EL (cell line): ENCODE measurements around the gene GALNT9.
"Not testable (repeated sequence)": the region's sequence is repeated elsewhere in the genome, so short reads cannot be mapped to it uniquely, and the experiment has no call there.

Source experiments
- DNase-seq: peaks from one replicate; pipeline ENCODE4 v3.0.0-alpha.2; 2016

Gene GALNT9

DNA sequence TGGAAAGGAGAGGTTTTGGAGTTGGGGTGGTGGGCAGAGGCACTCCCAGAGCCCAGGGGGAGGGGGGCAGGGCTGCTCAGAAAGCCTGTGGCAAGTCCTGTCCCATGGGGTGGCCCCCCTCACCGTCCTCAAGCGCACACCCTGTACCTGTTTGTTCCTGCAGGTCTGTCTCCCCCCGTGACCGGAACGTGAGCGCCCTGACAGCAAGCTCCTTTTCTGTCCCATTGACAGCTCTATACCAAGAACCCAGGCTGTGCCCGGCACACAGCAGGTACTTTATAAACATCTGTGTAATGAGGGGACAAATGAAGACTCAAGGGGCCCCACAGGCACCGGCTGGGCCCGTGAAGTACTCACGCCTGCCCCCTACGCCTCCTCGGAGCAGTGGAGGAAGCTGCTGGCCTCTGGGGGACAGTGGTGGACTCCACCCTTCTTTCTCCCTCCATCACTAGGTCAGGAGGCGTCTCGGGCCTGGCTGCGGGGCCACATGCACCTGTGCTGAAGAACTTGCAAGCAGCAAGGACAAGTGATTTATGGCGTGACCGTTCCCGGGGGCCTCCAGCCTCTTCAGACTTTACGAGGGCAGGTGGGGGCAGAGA lies 65.8 kb downstream of the GALNT9 start:
- DNase-seq = no peak

DNA sequence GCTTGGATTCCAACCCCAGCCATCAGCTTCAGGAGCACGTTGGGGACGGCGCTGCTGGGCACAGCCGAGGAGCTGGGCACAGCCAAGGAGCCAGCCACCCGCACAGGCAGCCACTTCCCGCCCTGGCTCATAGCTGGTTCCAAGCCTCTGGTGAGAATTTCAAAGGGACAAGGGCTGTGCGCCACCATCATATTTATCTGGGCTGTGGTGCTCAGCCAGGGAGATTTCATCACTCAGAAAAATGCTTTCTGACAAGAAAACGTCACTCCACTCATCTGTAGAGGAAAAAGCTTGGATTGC lies 66.4 kb downstream of the GALNT9 start:
- no peak for DNase-seq

DNA sequence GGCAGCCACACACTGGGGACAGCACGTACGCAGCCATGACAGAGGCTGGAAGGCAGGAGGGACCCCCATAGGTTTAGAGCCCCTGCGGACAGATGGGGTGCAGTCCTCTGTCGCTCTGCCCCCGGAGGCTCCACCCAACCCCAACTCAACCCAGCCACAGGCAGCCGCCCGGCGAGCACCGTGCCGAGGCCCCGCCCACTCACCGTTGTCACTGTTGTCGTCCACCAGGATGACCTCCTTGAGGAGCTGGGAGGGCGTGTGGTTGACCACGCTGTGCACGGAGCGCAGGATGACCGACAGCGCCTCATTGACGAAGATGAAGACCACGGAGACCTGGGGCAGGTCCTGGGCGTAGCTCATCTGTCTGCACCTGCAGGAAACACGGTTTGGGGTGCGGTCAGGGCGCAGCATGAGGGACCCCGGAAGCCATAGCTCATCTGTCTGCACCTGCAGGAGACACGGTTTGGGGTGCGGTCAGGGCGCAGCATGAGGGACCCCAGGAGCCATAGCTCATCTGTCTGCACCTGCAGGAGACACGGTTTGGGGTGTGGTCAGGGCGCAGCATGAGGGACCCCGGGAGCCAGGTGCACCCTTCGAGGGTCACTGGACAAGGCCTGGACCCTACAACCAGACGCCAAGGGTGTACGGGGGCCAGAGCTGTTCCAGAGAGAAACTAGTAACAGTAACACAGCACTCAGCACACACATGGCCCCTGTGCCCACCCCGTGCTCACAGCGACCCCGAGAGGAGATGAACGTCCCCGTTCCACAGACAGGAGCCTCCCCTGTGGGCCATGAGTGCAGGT lies 66.9 kb downstream of the GALNT9 start:
- DNase-seq = no peak

DNA sequence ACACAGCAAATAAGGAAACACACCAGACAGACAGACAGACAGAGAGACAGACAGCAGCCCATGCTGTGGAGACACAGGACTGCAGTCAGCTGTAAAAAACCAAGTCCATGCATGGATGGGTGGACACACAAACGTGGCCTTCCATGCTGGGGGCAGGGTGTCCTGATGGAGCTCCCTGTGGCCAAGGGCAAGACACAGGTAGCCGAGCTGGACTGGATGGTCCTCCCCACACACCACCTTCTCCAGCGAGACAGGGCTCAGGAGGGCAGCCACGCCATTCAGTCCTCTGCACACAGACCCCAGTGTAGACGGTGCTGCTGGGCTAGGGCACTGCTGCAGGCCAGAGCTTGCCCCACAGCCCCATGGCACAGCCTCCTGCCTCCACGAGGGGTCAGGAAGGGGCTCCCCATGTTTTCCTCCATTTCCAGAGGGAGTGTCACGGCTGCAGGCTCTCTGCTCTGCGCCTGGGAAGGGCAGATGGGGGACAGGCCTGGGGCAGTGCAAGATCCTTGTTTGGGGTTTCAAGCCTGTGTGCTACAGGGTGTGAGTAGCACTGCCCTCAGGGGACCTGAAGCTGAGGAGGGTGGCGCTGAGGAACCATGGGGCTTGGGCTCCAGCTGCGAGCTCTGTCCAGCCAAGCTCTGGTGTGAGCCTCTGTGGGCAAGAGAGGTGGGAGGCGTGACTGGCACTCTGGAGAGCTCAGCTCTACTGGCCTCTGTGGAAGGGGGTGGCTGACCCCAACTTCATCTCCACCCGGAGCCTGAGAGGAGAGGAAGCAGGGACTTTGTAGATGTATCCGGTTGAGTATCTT lies 67.9 kb downstream of the GALNT9 start:
- DNase-seq = no peak

DNA sequence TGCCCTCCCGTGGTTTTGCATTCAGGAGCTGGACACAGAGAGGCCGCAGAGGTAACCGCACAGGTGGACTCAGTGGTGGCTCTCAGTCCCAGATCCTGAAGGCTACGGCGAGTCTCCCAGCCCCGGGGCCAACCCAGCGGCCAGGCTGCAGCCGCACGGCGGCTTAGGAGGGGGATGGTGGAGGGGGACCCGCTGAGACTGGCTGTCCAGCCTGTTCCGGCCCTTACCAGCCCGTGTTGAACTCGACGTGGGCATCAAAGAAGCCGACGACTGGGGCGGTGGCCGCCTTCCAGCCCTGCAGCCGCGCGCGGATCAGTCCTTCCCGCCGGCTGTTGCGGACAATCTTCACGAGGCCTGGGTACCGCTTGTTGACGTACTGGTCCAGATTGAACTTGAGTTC lies 68.7 kb downstream of the GALNT9 start:
- DNase-seq = no peak

DNA sequence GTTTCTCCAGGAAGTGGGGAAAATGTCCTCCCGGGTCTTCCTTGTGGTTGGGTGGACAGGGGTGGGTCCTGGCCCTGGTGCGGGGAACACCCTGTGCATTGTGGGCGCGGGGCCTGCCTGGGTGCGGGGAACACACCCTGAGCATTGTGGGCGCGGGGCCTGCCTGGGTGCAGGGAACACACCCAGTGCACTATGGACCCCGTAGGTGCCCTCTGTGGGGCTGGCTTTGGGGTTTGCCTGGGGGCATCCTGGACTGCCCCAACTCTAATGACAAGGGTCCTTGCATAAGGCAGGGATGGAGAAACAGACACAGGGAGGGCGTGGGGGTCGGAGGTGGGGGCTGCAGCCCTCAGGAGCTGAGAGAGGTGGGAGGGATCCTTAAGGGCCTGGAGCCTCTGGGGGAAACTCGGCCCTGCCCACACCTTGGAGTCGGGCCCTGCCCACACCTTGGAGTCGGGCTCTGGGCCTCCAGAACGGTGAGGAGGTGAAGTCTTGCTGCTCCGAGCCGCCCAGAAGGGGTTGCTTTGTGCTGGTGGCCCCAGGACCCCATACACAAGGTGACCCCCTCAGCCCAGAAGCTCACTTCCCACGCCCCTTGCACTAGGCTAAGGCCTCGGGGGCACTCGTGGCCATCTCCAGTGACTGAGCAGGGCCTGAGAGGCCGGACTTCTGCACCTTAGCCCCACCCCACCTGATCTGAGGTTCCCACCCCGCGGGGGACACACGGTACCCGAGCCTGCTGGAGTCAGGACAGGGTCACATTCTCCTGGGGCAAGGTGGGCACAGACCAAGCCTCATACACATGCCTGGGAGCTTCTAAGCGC lies 69.3 kb downstream of the GALNT9 start:
- no peak for DNase-seq

DNA sequence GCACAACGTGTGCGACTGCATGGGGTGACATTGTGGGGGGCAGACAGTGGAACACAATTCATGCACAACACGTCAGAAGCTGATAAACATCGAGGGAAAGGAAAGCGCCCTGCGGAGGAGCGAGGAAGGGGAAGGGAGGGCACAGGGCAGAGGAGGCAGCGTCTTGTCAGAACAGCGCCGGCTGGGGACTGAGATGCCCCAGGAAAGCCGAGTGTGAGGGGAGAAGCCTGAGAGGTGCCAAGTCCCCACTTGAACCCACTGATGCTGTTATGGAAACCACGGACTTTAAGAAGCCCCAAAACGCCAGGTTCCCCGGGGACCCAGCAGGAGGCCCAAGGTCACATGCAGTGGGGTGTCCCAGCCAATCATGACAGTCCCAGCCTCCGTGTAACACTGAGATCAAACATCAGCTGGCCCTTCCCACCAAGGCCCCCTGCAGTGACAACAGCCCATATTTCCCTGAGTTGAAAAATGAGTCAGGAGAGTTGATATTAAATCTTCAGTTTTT lies 70.0 kb downstream of the GALNT9 start:
- DNase-seq = no peak

DNA sequence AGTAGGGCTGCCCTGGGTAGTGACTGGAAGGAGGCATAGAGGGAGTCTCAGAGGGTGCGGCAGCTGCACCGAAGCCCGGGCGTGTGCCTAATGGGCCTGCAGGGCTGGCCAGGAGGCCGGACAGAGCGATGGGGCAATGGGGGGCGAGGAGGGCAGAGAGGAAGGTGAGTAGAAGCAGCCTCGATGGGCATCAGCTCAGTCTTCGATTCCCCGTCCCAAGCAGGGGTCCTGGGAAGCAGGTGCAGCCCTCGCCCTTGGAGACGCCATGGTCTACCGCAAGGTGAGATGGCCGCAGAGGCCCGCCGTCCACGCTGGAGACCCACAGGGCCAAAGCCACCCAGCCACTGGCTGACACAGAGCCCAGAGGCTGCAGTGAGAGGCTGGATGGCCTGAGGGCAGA lies 70.8 kb downstream of the GALNT9 start:
- no peak for DNase-seq

DNA sequence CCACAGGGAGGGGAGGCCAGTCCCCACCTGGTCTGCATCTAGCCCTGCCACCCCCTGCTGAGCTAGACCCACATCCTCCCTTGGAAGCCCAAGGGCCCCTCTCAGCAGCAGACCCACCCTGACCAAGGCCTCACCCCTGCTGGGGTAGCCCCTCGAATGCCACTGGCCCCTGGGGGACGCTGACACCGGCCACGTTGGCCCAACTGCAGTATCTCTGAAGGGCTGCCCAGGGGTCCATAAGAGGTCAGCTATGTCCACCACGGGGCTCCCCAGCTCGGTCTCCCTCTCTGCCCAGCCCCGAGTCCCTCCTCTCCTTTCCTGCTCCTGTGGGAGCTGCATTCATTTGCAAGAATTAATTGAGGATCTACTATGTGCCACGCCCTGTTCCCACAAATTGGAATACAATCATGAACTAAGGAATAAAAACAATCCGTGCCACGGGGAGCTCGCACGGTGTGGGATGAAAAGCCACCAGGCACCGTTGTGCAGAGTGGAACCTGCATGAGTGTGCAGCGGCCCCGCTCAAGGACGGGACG lies 71.4 kb downstream of the GALNT9 start:
- no peak for DNase-seq

DNA sequence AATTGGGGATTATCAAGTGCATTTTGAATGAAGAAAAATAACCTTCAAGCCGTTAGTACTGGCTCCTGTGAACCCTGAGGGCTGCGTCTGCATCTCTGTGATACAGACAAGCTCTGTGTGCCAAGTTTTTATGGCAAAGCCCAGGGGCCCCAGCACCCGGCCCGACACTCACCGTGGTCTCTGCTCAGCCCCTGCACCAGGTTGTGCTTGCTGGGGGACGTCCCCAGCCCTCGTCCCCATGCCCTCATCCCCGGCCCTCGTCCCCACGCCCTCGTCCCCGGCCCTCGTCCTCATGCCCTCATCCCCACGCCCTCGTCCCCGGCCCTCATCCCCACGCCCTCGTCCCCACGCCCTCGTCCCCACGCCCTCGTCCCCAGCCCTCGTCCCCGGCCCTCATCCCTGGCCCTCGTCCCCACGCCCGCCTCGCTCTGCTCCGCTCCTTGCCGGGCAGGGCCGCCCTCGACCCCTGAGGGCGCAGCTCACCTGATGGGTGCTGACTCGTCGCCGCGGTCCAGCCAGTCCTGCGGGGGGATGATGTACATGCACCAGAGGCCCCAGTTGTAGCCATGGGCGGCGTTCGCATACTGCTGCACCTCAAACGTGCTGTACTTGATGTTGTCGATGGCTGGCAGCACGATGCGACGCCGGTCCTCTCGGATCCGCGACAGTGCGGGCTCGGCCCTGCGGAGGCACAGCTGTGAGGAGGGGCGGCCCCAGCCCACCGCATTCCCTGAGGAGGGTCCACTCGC lies 72.0 kb downstream of the GALNT9 start:
- DNase-seq = no peak

DNA sequence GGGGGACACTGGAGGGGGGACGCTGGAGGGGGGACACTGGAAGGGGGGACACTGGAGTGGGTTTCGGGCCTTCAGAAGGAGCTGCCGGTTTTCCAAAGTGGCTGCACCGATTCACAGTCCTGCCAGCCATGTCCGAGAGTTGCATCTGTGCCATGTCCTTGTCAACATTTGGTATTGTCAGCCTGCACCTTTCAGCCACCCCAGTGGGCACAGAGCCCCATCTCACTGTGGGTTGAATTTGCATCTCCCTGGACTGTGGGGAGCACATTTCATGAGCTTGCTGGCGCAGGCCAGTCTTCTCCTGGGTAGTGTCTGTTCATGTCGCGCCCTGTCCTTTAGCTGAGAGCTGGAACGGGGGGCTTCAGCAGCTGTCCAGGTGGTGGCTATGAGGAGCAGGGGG lies 72.7 kb downstream of the GALNT9 start:
- no peak for DNase-seq

DNA sequence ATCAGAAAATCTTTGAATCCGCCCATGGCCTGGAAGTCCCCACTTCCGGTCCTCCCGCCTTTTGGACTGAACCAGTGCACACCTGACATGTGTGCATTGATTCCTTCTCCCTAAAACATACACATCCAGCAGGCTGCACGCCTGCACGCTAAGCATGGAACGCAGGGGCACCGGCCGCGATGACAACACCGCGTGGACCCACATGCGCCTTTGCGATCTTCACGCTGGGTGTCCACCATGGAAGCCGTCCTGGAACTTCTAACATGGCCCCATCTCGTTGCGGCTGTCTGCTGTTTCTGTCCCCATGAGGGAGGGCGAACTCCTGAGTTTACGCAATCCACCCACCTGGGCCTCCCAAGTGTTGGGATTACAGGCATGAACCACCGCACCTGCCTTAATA lies 73.7 kb downstream of the GALNT9 start:
- no peak for DNase-seq

DNA sequence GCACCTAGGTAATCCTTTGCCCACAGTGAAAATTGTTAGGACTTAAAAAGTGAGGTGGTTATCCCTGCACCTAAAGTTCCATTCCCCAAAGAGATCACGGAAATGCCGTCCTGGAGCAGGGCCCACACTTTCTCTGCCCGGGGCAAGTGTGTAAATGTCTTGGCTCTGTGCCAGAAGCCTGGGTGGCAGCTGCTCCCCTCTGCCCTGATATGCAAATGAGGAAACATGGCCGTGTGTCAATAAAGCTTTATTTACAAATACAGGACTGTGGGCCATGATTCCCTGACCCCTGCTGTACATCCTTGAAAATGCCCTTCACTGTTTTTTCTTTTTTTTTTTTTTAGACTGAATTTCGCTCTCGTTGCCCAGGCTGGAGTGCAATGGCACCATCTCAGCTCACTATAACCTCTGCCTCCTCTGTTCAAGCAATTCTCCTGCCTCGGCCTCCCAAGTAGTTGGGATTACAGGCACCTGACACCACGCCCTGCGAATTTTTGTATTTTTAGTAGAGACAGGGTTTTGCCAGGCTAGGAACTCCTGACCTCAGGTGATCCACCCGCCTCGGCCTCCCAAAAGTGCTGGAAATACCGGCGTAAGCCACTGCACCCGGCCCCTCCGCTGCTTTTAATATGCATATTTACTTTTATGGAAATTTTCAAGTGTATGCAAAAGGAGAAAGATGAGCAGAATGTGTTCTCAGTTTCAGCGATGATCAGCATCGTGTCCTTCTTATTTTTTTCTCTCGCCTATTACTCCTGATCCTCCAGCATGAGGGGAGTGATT lies 75.5 kb downstream of the GALNT9 start:
- no peak for DNase-seq

DNA sequence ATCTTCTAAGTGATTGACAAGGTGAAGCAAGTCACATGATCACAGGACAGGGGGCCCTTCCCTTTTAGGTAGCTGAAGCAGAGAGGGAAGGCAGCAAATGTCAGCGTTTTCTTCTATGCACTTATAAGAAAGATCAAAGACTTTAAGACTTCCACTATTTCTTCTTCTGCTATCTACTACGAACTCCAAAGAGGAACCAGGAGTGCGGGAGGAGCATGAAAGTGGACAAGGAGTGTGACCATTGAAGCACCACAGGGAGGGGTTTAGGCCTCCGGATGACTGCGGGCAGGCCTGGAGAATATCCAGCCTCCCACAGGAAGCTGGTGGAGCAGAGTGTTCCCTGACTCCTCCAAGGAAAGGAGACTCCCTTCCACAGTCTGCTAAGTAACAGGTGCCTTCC lies 76.4 kb downstream of the GALNT9 start:
- DNase-seq = not testable (repeated sequence)

DNA sequence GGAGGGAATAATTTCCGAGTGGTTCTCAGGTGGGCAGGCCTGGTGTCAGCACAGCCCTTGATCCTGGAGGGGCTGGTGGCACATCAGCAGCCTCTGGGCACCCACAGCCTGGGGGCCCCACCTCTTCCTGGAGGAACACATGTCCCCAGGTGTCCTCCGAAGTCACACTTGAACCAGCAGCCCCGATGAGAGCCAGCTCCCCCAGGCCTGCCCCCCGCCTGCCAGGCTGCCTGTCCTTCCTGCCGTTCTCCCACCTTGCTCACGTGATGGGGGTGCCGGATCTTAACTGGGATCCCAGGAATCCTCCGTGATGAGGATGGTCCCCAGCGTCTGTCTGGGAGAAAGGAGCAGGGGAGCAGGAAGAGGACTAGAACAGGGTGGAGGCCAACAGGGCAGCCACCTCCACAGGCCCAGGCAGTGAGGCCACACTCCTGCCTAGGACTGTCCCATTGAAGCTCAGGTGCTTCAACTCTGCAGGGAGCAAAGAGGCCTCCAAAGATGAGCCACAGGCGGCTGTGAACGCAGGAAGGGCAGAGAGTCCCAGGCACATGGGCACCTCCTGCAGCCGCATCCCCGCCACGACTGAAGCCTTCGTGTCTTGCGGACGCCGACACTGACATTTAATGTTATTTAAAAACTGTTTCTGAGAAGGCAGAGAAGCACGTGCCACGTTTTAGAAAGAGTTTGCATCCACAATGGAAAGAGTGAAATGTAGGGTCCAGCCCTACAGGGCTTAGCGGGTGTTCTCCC lies 77.5 kb downstream of the GALNT9 start:
- no peak for DNase-seq

DNA sequence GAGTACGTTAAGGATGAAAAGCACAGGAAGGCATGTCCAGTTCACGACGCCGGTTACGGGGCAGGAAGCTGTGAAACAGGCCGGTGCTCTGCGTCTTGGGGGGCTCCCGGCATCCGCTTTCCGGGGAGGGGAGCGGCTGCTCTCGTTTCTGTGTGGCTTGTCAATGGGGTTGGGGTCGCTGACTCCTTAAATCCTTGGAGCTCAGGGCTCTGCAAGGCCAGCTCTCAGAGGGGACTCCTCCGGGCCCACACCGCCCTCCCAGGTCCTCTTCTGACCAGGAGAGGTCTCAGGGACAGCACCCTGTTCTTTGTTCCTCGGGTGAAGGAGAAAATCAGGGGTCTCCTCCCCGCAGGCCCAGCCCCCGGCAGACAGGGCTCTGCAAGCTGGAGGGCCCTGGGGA lies 78.1 kb downstream of the GALNT9 start:
- no peak for DNase-seq

DNA sequence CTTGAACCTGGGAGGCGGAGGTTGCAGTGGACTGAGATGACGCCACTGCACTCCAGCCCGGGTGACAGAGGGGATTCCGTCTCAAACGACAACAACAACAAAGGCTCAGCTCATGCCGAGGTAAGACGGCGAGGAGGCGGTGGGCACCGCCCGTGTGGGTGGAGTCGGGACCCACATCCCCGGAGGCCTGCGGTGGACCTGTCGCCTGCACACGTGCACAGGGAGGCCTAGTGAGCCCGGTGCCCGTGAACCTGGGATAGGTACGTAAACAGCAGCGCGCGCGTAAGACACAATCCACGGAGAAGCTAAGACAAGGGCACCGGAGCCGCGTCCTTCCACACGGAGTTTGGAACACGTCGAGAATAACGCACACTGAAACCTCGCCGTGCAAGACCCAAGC lies 78.7 kb downstream of the GALNT9 start:
- no peak for DNase-seq

DNA sequence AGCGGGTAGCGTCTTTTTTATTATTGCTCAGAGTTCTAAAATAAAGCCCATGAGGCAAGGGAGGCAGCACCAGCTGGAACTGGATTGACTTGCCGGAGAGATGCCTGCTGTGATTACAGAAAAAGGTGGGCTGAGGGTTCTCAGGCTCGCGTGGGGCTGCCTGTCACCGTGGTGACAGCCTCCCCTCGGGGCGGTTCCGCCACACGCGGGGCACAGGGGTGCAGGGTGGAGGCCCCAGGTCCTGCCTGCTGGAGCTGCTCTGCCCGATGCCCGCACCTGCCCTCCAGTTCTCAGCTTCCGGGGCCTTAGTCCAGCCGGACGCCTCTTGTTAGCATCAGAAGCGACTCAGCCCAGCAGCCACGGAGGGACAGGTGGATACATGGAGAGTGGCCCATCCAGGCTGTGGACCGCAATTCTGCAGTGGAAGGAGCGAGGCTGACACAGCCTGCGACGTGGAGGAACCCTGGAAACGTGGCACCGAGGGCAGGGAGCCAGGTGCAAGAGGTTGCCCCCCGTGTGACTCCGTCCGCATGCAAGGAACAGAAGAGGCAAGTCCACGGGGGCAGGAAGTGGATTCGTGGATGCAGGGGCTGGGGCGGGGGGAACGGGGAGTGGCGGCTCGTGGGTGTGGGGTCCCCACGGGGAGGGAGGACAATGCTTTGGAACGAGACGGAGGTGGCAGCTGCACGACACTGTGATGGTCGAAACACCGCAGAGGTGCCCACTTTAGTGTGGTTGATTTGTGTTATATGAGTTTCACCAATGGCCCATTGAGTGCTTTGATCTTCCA lies 79.5 kb downstream of the GALNT9 start:
- DNase-seq = no peak

DNA sequence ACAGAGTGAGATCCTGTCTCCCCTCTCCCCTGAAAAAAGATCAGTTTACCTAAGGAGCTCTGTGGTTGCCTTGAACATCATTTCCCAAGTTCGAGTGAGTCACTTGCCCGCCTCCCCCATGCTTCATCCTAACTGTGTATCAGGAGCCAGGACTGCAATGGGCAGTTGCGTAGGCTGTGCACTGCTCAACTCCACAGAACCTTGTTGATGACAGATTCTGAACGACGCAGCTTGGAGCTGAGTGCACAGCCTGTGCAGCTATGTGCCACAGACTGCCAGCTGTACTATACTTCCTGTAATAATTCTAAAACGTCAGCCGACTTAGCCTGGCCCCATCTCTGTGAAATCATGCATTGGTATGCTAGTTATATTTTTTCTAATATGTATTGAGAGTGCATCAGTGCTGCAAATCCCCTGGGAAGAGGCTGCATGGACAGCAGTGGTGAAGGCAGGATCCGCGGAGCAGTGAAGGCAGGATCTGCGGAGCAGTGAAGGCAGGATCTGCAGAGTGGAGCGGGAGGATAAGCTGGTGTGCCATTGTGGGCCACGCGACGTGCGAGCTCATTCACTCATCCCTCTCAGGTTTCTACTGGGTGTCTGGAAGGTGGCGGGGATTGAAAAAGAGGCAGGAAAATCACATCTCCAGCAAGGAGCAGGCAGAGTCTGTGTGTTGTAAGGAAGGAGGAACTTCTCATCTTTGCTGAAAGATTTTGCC lies 80.8 kb downstream of the GALNT9 start:
- no peak for DNase-seq
